ENCODE data around the gene DCAF7. TPM values are rescaled to one million over a fixed set of nuclear protein-coding genes. Genes with fewer than 3 reads are reported as not detected.

The DCAF7 gene
- polyA plus RNA-seq, 3 donors, result 106 to 121 (median 112) TPM

GRCh38 chr17:63542218-63542545, 8.1 kb upstream of the DCAF7 start:
- DNase-seq, result no peak

DNA sequence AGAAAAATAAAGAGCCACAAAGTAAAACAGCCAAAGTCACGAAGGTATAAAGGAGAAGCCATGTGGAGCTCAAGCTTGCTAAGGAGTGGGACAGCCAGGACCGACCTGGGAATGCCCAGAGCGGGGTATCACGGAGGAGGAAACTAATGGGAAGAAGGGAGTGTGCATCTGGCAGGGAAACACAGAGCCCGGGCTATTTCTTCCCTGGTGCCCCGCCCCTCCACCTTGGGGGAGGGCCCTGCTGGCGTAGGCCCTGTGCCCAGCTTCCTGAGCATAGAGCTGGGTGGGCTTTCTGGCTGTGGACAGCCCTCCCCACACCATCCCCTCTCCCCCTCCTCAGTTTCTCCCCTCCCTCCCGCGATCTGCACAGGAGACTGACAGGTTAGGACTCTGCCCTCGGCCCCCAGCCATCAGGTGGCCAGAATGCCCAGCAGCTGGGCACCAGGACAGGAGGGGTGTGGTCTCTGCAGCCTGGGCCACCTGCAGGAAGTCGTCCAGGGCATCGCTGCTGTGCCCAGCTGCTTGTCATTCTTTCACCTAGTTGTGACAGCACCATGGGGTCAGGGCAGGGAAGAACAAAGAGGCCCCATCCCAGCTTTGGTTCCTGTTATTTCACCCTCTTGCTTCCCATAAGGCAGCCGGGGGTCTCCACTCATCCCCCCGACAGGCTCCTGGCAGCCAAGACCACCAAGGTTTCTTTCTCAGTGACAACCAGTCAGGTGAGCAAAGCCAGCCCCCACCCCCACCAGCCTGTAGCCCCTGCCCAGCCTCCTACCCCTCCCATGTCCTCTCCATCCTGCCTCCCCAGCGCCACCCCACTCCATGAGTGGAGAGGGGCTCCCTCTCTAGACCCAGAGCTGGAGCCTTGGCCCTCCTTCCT, 7.1 kb upstream of the DCAF7 start:
- DNase-seq, result no peak

DNA sequence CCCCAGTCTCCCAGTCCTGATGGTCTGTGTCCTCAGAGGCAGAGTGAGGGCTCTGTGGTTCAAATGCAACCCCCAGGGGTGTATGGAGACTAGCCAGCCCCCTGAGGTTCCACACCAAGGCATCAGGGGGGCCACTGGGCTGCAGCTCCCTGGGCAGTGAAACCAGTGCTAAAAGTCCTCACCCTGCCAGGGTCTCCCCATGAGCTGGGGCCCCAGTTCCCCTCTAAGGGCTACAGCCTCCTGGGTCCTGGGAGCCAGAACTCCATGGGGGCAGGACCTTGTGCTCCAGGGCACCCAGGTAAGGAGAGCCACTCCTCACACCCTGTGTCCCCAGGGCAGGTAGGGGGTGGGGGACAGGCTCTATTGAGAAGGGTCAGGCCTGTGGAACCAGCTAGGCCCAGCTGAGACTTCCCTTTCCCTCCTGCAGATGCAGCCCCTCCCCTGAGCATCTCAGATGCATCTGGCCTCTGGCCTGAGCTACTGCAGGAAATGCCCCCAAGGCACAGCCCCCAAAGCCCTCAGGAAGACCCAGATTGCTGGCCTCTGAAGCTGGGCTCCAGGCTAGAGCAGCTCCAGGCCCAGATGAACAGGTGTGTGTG, 6.4 kb upstream of the DCAF7 start:
- no peak for DNase-seq

DNA sequence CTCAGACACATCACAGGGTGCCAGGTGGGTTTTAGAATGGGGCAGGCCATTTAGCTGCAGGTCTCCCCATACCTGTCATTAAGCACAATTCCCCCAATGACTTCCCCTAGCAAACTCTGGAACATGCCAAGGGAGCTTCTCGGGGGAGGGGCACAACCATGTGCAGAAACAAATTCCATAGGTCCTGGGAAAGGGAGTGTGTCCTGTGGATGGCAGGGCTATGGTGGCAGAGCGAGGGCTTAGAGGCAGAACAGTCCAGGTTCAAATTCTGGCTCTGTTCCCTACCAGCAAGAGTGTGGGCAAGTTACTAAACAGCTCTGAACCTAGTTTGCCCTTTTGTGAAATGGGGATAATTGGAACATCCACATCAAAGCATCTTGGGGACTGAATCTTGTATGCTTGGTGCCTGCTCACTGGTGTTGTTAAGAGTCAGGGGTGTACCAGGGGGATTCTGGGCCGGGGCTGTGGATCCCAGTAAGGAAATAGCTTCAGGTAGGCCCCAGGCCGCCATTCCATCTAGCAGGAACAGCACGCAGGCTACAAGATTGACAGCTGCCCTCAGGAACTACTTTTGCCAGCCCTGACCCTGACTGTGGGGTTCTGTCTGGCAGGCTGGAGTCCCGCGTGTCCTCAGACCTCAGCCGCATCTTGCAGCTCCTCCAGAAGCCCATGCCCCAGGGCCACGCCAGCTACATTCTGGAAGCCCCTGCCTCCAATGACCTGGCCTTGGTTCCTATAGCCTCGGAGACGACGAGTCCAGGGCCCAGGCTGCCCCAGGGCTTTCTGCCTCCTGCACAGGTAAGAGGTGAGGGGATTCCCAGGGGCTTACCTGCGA, 5.6 kb upstream of the DCAF7 start:
- DNase-seq, result no peak

DNA sequence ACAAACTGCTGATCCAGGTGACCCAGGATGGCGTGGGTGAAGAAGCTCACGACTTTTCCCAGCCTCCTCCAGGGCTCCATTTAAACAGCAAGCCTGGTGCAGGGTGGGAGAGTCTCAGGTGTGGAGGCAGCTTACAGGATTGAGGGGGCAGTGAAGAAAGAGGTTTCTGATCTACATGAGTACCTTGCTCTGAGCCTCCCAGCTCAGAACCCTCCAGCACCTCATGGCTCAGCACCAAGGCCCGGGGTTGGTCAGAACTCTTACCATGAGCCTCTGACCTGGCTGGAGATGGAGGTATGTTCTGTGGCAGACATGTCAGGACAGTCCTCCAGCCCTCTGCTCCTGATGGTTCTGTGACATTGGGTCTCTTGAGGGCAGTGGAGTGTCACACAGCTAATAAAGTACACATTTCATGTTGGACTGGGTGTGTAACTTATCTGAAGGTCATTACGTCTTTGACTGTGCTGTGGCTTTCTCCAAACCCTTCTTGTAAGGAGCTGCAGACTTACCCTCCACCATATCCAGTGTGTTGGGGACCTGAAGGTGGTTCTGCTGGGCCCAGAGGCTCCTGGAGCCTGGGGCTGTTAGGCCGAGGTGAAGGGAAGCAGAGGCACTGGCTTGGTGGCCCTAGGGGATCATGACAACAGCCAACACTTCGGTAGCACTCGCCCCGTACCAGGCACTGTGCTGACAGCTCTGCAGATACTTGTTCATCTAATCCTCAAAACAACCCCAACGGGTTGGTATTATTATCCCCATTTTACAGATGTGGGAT, 3.8 kb upstream of the DCAF7 start:
- DNase-seq, result no peak

GRCh38 chr17:63547083-63547523, 3.2 kb upstream of the DCAF7 start:
- DNase-seq, result no peak

DNA sequence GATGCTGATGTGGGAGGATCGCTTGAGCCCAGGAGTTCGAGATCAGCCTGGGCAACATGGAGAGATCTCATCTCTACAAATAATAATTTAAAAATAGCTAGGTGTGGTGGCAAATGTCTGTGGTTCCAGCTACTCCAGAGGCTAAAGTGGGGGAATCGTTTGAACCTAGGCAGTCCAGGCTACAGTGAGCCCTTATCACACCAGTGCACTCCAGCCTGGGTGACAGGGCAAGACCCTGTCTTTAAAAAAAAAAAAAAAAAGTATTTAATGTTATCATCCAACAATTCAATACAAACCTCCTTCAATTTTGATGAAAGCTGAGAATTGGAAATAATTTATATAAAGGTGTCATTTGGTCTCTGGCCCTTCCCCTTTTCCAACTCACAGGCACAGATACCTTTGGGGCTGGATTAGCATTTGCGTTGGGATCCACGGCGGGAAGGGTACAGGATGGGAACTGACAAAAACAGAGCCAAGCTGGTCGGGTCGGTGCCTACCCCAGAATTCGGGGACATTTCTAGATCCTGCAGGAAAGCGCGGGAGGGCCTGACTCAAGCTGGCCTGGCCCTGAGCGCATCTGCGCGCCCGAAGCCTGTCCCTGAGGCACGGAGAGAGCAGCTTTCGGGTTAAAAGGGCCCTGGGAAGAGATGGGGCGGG, 860 bp upstream of the DCAF7 start:
- DNase-seq, result no peak

DNA sequence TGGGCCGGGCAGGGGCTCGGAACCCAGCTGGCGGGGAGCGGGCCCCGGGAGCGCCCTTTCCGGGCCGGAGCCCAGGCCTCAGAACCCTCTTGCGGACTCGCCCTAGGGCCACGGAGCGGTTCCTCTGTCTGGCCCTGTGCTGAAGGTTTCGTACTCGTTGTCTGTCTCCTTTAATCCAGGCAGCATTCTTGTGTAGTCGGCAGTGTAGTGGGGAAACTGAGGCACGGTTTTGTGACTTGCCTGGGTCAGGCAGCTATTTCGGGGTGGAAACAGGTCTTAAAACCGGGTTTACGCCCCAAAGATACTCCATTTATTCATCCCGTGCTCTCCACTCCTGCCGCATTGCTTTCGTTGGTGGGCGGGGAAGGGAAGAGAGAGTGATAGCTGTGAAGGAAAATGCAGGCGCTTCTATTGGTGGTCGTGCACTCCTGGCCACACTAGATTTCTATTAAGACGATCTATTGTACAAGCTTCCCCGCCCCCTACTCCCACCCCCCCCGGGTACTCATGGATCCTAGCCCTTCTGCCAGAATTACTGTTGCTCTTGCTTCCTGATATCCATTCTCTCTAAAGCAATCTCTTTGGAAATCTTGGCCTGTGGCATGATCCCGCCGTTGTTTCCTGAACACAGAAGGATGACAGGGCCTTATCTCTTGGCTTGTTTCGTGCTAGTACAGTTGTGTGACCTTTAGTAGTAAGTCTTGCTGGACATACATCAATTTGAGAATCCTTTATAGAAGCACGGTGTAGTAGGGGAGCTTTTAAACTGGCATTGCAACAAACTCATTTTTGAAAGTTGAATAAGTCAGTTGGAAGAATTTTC, 751 bp downstream of the DCAF7 start:
- DNase-seq, result peak; percentile 45

- DNase-seq, result no peak
Observed at GRCh38 chr17:63552211-63552610, 1.9 kb downstream of the DCAF7 start.

DNA sequence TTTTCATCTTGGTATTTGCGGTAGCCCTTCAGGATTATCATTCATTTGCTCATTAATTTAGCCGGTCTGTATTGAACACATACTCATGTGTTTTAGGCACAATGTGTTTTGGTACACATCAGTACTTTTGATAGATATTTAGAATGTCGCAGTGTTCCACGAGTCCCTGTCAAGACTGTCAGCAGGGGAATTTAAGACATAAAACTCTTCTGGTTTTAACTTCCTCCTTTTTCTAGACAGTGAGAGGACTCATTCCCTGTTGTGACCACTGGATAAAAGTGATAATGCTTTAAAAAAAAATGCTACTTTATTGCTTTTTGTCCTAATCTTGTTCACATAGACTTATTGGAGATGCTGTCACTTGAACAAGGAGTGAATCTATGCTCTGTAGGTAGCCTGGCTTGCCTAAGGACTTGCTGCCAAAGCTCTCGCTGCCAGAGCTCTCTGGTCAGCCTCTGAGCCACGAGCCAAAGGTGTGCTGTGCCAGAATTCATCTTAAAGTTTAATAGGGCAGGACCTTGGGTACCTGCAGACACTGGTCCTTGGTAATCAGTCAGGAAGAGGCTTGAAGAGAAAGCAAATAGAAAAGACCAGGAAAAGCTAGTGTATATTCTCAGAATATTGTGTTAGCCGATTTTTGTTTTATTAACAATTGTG, 5.4 kb downstream of the DCAF7 start:
- no peak for DNase-seq

DNA sequence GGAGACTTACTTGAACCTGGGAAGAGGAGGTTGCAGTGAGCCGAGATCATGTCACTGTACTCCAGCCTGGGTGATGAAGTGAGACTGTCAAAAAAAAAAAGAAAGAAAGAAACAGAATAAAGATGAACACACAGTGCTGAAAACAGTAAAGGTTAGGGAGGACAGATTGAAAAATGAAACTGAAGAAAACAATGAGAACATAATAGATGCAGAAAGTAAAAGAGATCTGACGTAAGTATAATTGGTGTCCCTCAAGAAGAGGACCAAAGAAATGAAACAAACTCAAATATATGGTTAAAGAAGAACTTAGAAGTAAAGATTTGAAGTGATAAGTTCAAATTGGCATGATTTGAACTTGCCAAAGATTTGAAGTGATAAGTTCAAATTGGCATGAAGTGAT, 7.1 kb downstream of the DCAF7 start:
- DNase-seq, result no peak

DNA sequence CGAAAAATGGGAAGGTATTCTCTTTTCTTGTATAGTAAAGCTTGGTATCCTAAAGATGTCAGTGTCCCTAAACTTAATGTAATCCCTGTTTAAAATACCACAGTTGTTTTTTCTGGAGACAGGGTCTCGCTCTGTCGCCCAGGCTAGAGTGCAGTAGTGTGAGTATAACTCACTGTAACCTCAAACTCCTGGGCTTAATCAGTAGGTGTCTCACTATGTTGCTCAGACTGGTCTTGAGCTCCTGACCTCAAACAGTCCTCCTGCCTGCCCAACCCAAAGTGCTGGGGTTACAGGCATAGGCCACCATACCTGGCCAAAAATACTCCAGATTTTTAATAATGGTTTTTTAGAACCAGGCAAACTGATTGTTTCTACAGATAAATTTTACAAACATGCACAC, 8.2 kb downstream of the DCAF7 start:
- DNase-seq, result no peak

GRCh38 chr17:63561819-63562218, 11.5 kb downstream of the DCAF7 start:
- no peak for DNase-seq

DNA sequence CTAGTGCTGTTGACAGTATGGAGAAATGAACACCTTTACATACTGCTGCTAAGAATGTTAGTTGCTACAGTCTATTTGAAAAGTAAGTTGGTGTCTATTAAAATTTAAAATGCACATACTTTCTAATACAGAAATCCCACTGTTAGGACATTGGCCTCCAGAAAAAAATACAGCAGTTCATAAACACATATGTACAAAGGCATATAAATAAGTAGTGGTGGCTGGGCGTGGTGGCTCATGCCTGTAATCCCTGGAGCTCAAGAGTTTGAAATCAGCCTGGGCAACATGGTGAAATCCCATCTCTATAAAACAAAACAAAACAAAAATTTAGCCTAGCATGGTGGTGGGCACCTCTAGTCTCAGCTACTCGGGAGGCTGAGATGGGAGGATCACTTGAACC, 13.1 kb downstream of the DCAF7 start:
- no peak for DNase-seq

DNA sequence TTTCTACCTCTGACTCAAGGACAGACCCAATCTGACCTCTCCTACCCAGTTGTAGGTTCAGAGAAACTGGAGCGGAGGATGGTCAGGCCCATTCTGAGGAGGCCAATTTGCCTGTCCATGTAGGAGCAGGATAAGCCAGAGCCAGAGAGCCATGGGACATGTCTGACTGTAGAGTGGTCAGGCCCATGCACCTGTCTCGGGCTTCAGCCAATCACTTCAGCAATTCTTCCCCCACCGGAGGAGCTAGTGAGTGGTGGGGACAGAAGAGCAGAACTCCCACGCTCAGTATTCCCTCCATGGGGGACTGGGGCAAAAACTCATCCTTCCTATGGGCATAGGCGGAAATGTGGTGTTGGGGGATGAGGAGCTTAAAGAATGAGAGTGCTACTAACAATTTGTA, 14.3 kb downstream of the DCAF7 start:
- no peak for DNase-seq

DNA sequence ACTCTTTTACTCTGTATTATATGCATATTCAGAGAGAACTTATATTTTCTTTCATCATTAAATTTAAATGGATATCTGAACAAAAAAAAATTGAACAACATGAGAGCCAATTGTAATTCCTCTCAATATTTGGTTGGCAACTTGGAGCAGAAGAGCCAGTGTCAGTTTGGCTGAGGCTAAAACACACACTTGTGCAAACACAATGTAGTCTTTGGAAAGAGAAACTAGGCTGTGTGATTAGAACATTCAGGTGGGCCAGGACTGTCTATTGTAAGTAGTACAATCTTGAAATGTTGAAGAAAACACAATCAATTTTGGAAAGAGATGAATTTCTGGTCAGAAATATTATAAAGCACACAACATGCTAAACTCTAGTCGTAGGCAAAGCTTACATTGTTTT, 17.0 kb downstream of the DCAF7 start:
- no peak for DNase-seq

DNA sequence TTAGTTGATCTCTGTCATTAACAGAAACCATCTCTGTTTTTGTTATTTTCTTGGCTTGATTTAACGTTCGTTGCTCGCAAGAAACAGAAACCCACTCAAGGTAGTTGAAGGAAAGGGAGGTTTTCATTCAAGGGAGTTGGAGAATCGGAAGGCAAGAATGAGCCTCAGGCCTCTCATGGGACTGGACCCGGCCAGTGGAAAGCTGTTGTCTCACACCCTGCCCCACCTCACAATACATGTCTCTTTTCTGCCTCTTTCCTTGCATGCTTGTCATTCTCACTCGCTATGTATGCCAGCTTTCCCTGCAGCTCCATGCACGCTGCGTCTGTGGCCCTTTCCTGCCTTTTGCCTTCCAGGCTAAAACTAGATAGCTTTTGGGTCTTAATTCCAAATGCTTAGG, 18.3 kb downstream of the DCAF7 start:
- DNase-seq, result no peak

DNA sequence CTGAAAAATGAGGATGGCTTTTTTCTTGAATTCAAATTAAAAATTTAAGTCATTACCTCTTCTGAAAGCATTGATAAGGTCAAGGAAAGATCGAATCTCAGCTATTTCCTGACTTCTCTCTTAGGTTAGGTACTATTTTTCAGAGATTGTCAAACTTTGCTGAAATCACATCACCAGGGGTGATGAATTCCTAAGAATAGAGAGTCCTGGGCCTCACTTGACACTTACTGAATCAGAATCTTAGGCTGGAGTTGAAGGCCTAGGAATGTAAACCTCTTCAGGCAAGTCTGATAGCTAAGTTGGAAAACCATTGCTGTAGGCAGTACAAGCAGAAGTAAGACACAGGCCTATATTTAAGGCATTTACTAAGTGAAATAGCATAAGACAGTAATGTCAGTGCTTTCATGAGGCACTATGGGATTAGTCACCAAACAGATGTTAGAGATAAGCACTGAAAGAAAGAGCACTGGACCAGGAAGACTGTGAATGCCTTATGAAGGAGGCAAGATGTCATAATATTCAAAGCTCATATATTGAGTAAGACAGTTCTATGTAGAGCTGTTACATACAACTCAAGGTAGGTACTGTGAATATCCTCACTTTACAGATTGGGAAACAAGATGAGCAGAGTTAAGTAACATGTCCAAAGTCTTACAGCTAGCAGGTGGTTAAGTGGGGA, 21.5 kb downstream of the DCAF7 start:
- DNase-seq, result no peak

DNA sequence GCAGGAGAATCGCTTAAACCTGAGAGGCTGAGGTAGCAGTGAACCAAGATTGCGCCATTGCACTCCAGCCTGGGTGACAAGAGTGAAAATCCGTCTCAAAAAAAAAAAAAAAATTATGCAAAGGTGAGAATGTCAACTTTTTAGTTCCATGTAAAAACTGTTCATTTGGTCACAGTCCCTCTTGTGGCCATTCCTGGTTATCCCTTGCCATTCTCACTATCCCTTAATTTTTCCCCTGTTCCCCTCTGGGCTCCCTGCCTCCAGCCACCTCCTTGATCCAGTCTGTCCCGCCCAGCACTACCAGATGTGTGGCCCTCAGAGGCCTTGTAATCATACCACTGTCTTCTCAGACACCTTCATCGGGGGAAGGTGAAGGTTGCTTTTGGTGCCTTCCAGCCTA, 23.4 kb downstream of the DCAF7 start:
- no peak for DNase-seq
